ENCODE results near the gene CLSTN2.

DNA sequence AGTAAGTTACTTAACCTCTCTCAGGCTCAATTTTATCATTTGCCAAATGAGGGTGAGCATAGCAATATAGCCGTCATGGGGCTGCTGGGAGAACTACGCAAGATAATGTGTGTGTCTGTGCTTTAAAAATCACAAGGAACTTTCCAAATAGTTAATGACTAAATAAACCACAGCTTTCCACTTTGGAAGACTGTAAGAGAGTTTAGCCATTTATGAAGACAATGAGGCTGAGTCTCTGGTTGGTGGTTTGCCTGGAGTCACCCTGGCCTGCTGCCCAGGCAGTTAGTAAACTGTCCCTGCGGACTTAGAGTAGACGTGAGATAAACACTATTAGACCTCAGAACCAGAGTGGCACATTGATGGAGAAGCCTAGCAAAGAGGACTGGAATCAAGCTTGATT lies 357.7 kb downstream of the CLSTN2 start:
- TF ChIP-seq CTCF (IDR thresholded peaks at IDR 0.05) (no peak), POLR2A (IDR thresholded peaks at IDR 0.05) (no peak)
